ENCODE measurements around the gene MACROD2.

The MACROD2 gene

DNA sequence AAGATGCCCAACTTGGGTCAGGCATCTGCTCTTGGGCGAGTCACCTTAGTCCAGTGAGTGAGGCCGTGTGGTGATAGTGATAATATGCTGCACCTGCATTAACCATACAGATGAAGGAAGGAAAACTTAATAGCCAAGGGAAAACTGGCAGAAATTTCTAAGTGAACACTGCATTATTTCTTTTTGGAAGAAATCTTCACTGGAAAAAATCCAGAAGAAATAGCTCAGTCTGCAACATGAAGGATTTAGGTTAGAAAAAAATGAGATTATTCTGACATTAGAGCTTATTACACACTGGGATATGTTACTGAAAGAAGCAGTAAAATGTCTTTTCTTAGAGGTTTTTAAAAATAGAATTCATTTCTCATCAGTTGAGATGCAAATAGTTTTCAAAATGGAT lies 1630.7 kb downstream of the MACROD2 start:
- DNase-seq (ENCODE audit: low spot score) = no peak

DNA sequence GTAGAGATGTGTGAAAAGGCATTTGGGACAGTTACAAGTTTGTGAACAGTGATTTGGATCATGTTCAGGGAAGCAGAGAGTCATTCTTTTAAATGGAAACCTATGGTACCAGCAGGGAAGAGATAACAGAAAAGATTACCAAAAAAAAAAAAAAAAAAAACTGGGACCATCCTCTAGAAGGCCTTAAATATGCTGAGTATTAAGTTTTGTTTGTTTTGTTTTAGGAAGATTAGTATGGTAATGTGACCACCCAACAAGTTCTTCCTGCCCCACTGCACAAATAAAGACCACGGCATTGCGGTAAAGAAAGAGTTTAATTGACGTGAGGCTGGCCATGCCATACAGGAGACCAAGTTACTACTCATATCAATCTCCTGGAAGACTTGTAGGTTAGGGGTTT lies 1631.8 kb downstream of the MACROD2 start:
- DNase-seq (ENCODE audit: low spot score) = no peak

DNA sequence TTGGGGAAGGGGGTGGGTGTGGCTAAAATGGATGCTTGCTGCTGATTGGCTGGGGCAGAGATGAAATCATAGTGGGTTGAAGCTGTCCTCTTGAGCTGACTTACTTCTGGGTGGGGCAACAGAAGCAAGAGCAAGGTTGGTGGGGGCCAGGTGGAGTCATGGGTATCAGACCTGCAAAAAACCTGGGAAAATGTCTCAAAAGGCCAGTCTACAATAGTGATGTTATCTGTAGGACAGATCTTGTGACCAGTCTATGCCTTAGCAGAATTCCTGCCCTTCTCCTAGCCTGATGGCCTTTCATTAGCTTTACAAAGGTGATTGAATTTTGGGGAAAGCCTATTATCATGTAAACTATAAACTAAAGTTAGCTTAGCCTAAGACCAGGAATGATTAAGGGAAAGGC lies 1632.2 kb downstream of the MACROD2 start:
- DNase-seq (ENCODE audit: low spot score) = no peak

DNA sequence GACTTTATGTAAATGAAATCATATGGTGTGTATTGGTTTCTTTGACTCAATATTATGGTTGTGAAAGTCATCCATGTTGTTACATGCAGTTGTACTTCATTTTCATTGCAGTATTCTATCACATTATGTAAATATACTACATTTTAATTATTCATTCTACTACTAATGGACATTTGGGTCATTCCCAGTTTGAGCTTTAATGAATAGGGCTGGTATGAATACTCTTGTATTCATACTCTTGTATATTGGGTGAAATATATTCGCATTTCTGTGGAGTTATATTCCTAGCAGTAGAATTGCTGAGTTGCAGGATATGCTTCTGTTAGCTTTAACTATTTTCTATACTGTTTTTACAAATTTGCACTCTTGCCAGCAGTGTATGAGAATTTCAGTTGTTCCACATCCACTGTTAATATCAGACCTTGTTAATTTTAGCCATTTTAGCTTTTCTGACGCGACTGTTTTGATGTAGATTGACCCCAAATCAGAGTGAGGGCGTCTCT lies 1633.6 kb downstream of the MACROD2 start:
- no peak for DNase-seq (ENCODE audit: low spot score)

DNA sequence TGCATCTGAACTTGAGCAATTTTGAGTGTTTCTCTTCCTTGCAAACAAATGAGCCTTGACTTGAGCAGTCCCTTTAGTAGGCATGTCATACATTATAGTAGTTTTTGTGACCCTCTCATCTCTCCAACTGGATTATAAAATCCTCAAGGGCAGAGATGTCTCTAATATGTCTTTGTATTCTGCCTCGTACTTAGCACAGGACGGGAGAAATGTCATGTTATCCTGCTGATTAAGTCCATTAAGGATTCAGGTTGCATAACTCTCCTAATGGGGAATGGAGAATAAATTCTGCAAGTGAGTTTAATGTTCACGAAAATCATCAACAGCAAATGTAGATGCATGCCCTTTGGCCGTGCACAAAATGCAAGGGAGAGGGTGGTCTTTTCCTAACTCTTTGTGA lies 1635.0 kb downstream of the MACROD2 start:
- DNase-seq (ENCODE audit: low spot score) = no peak

DNA sequence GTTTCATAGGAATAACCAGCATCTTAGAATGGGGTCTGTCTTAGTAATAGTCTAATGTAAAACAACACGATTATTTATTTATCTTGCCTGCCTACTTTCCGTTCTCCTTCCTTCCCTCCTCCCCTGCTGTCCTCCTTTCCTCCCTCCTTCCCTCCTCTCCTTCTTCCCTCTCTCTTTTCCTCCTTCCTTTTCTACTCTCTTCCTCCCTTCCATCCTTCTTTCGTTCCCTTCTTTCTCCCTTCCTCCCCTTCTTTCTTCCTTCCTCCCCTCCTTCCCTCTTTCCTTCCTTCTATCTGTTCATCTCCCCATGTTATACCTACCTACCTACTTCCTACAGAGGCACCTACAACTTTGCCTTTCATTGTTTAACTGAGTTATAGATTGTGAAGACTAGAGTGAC lies 1637.4 kb downstream of the MACROD2 start:
- DNase-seq (ENCODE audit: low spot score) = no peak

DNA sequence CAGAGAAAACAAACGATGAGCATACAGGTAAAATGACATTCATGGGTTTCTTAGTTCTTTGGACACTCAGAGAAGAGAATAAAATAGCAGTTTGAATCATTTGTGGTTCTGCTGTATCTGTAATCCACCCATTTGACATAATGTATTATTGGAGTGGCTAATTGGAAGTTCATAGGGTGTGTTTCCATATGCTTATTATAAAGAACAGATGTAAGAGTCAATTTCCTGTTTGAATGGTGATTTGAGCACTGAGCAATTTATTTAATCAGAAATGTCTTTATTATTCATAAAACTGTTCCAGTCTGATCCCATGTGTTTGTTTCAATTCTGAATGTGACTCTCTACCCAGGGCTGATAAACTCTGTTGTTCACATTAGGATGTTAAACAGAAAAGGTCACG lies 1638.8 kb downstream of the MACROD2 start:
- no peak for DNase-seq (ENCODE audit: low spot score)

DNA sequence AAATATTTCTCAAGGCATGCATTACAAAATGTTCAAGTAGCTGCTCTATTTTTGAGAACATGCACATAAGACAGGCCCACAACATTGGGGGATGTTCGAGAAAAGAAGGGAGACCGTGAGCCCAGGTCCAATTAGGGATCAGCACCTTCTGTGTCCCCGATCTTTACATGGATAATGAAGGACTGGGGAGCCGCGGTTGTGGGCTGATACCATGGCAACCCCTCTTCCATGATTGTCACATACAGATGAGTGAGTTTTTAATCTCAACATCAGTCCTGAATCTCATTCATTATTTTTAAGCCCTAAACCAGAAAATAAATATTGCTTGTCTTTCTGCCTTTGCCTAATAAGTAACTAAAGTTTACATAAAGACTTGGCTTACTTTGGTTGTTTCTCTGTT lies 1642.2 kb downstream of the MACROD2 start:
- no peak for DNase-seq (ENCODE audit: low spot score)

DNA sequence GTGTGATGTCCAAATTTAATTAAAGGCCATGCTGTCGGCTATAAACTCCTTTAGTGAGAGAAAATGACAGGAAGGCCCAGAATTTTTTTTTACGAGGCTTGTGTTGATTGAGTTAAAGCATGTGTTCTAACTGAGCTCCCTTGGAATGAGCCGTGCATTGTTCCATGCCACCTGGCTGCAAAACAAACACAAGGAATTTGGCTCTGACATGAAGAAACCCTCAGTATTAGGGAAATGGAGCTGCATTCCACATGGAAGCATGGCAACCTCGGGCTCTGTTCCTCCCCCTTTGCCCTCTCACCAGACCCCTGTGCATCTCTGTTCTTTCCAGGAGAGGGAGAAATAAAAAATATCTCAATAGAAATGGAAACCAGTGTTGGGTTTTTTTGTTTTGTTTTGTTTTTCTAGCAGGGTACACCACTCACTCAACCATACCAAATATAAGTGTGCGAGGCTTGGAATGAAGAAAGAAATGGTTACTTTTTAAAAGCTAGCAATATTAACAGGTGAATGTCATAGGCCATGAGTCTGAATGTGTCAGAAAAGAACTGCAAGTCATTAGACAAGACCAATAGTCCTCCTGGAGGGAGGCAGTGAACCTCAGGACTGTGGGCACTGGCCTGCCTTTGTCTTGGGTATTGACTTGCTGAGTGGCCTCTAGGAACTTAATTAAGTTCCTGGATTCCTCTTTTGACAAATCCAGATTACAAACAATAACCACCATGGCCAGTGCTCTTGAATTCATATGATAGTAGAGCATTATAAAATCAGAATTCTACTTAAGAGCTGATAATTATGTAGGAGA lies 1642.8 kb downstream of the MACROD2 start:
- no peak for DNase-seq (ENCODE audit: low spot score)

DNA sequence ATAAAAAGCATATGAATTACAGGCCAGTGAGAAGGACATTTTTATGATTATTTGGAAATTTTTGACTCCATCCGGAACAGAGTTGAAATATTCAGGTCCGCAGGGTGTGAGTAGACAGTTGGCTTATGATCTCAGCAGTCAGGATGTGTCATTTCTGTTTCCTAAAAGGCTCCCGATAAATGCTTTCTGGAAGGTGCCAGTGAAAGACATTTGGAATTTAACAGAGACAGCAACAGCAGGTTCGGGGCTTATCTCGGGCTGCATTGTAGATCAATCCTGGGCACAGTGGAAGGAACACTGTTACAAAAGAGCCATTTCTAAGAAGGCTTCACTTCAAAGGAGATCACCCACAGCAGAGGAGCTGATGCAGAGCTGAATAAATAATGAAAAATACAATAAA lies 1643.5 kb downstream of the MACROD2 start:
- no peak for DNase-seq (ENCODE audit: low spot score)

DNA sequence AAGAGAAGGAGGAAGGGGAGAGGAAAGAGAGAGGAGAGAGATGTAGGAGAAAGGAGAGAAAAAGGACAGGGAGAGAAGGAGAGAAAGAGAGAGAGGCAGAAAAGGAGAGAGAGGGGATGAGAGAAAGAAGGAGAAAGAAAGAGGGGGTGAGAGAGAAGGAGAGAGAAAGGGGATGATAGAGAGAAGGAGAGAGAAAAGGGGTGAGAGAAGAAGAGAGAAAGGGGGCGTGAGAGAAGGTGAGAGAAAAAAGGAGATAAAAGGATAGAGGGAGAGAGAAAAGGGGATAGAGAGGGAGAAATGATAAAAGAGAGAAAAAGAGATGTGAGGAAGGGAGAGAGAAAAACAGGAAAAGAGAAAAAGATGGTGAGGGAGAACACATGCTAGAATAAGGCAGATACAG lies 1644.5 kb downstream of the MACROD2 start:
- DNase-seq (ENCODE audit: low spot score) = no peak

DNA sequence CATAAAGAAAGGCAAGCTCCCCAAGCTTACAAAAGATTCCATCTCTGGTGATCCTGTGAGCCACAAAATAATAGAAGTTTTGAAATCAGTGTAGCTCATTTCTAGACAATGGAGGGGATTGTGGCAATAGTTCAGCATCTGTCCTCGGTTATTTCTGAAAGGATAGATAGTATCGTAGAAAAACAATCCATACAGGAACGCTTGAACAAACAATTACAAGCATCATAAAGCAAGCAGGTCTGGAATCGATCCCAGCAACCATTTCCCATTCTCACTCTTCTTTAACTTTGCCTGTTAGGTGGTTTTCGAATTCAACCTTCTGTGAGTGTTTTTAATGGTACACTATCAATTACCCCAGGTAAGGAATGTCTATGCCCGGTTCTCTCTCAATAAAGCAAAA lies 1646.8 kb downstream of the MACROD2 start:
- DNase-seq (ENCODE audit: low spot score) = no peak

DNA sequence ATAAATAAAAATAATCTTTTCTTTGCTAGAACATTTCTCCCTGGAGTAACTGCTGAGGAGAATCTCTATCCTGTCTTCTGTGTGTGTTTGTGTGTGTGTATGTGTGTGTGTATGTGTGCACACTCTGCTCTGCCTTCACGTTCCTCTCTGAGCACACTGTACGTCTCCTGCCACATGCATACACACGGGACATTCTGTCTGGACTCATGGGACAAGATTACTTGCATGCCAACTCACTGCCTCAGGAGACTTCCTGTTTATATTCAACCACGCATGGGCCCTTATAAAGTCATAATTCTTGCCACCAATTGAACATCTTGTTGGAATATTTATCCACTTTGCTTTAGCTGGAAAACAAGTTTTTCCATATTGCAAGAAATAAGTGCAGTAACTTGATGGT lies 1647.4 kb downstream of the MACROD2 start:
- DNase-seq (ENCODE audit: low spot score) = no peak

DNA sequence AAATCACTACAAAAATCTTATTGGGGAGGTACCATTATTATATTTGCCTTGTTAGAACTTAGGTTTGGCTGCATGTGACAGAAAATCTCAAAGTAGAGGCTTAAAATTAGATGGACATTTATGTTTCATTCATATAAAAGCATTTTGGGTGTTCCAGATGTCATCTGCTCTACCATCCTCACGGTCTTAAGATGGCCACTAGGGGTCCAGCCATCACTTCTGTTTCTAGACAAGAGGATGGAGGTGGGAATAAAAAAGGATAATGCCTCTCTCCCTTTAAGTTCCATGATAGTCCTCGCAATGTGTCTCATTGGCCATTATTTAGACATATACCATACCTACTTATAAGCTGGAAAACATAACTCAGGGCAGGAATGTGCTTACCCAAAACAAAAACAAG lies 1648.4 kb downstream of the MACROD2 start:
- no peak for DNase-seq (ENCODE audit: low spot score)

DNA sequence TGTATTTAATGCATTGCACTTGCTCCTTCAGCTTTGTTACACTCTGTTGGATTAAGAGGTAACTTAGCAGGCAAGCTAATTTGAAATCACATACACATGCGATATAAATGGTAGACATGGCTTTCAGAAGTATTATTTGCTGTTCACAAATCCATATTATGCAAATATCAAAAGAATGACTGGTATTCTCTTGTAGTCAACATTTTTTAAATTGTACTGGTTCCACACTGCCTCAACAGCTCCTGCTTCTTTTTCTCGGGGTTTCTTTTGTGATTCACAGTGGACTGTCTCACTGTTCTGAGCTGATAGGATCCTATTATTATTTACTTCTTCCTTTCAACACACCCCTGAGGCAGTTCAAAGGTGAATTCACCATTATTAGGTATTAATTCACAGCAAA lies 1650.5 kb downstream of the MACROD2 start:
- DNase-seq (ENCODE audit: low spot score) = no peak

DNA sequence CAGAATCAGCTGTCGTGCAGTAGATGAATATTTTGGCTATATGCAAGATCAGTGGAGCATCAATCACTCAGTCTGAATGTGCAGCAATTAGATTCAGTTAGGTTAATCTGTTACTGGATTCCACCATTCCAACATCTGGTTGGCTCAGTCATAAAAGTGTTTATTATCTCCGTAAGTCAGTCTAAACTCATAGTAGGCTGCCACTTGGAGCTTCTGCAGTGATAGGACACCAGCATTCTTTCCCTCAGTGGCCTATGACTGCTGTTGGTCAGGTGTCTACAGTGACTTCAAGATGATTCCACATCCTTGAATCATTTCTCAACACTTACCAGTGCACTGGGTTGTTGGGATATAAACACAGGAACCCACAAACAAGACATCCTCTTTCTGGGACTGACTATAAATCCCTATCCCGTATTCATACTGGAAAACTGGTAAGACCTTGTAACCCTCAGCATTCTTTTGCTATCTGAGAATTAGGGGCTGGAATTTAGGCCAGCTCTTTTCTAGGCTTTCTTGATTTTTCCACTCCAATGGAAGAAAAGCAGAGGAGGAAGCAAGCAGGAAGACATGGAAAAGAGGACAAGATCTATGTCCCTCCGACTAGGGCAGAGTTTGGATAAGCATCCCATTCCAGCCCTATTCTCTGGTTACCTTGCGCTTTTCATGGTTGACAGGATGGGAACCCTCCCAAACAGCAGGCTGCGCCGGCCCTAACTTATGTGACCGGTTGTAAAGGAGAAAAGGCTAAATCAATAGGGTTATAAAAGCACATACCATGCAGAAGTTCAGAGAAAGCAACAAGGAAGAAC lies 1658.3 kb downstream of the MACROD2 start:
- DNase-seq (ENCODE audit: low spot score) = no peak

DNA sequence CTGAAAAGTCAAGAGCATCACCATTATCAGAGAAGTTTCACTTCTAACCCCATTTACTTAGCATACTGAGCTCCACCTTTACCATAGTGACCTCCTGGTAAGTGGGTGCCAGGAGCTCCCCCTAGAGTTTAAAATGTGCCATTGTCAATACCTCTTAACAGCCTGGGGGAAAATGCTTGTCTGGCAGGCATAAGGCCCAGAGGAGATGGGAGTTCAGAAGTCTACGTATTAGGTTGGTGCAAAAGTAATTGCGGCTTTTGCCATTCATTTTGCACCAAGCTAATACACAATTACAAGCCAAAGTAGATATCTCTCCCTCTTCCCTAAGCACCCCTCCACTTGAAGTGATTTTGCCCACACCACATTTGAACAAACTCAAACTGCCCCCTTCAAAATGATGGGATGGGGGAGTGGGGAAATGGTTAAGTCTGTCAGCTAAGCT lies 1658.9 kb downstream of the MACROD2 start:
- DNase-seq (ENCODE audit: low spot score) = peak; percentile 43

DNA sequence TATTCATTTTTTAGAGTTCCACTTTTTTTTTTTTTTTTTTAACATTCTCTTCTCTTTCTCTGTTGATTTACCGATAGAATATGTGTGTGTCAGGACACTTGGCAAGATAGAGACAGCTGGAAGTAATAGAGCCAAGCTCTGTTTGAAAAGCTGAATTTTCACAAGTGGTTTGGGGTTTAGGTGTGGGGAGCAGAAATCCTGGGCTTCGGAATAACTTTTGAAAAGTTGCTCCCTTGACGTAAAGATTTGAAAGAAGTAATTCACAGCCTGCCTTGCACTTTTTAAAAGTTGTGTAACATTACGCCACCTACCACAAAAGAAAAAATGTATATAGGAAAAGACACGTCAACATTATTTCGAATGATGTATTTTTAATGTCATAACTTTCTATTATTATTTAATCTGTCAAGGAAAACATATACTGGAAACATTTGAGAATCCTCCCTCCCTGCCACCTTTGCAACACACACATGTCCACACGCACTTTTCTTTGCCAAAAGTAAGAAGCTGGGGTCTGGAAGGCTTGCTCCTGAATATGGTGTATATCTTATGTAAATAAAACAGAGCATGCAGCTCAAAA lies 1660.1 kb downstream of the MACROD2 start:
- DNase-seq (ENCODE audit: low spot score) = no peak

DNA sequence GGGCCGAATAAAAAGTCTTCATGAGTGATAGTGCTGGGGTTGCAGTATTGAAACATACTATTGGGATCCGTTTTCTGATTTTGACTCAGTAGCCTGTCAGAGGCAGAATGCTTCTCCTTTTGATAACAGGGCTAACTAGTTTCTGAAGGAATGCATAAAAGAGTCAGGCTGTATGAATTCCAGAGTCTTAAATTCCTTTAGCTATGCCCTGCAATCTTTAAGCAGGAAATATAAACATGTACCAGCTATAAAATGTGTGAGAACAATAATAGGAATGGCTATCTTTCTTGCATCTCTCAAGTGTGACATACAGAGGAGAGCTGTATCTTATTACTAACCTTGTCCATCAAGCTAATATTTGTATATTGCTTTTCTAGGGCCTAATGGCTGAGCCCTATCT lies 1660.8 kb downstream of the MACROD2 start:
- DNase-seq (ENCODE audit: low spot score) = no peak

DNA sequence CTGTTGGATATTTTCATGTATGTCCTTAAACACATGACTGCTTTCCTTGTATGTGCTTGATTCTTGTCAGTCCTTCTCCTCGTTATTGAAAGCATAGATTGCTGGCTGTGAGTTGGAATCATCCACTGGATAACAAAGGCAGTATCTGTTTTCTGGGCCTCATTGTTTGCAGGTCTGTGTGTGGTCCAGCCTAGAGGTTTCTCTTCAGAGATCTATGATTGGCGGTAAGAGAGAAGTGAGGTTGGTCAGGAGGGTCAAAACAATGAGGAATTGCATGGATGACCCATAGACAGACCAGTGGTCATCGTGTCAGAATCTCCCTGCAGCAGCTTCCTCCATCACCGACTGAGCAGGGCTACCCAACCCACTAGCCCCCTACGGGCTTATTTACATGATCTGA lies 1663.0 kb downstream of the MACROD2 start:
- no peak for DNase-seq (ENCODE audit: low spot score)

DNA sequence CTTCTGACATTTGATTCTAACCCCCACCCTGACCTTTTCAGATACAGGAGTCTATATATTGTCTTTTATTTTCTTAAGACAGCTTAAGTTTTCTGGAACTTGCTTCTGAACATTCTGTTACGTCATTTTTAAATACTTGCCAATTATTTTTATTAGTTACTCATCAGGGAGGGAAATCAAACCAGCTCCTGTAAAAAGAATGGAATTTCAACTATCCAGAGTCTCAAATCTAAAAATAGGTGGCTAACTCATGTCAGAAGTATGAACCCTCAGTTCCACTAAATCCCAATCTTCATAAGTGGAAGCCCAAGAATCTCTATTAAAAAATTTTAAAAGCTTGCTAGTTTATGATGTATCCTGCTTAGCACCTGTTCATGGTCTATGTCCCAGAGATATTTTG lies 1677.9 kb downstream of the MACROD2 start:
- DNase-seq (ENCODE audit: low spot score) = no peak

DNA sequence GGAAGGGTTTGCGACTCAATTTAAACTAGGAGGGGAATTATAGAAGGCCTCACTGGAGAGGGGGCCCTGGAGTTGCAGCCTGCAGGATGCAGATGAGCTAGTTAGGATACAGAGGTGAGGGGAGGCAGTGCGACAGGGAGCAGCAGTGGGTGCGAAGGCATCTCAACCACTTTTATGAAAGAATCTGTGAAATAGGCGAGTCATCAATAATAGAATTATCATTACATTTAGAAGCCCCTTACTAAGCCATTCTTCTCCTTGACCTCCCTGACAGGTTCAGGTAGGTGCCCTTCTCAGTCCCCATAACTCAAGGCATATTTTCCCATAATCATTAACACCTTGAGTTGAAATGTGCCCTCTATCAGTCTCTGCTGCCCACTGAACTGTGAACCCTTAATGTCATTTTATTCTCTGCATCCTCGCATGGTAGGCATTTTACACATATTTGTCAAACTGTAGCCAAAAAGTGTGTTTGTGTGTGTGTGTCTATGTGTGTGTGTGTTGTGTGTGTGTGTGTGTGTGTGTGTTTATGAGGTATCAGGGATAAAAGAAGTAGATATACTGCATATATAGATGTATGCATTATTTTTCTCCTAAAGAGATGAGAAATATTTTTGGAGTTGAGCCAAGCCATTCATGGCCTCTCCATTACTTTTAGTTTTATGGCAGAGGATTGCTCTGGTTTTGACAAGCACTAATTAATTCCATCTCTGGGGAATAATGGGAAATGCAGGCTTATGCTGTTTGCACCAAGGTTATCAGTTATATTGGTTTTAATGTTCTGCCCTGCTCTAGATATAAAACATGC lies 1679.1 kb downstream of the MACROD2 start:
- no peak for DNase-seq (ENCODE audit: low spot score)
